GM18868 (cell line): Measurements from ENCODE around the gene TFB1M.

Source experiments
- ATAC-seq: cut with Tn5 transposase; IDR thresholded peaks from one replicate; pipeline ENCODE4 v1.9.1; 2021; ENCODE audit warnings: mild to moderate bottlenecking, moderate library complexity; ENCODE audit not compliant: unreplicated experiment

Gene TFB1M

DNA sequence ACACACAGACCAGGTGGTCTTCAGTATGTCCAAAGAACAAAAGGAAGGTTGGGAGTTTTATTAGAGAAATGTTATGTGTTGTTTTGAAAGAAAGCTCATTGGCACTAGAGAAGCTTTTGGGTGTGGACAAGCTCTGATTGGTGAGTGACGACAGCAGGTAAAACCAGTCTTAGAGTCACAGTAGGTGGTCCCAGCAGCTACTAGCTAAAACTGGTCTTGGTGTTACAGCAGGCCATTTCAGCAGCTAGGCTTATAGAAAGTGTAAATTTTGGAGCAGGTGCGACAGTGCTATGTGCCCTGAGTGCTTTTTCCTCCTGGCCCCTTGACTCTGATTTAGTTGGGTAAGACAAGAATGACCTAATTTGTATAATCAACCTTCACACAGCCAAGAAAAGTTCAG, 46.9 kb downstream of the TFB1M start:
- ATAC-seq: no peak

DNA sequence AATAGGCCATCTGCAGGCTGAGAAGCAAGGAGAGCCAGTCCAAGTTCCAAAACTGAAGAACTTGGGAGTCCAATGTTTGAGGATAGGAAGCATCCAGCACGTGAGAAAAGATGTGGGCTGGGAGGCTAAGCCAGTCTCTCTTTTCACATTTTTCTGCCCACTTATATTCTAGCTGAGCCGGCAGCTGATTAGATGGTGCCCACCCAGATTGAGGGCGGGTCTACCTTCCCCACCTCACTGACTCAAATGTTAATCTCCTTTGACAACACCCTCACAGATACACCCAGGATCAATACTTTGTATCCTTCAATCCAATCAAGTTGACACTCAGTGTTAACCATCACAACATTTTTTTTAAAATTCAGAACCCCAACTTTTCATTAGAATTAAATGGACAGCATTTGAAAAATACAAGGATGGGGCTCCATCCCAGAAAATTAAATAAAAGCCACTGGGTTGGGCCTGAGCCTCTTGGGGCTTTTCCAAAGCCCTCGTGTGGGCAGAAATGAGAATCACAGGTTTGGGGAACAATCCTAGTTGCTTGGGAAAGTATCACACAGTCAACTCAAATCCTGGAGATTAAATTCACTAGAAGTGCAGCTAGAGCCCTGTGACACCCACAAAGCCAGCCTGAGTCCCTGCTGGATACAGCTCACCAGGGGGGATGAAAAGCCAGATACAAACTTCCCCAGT, 48.3 kb downstream of the TFB1M start:
- no peak for ATAC-seq

DNA sequence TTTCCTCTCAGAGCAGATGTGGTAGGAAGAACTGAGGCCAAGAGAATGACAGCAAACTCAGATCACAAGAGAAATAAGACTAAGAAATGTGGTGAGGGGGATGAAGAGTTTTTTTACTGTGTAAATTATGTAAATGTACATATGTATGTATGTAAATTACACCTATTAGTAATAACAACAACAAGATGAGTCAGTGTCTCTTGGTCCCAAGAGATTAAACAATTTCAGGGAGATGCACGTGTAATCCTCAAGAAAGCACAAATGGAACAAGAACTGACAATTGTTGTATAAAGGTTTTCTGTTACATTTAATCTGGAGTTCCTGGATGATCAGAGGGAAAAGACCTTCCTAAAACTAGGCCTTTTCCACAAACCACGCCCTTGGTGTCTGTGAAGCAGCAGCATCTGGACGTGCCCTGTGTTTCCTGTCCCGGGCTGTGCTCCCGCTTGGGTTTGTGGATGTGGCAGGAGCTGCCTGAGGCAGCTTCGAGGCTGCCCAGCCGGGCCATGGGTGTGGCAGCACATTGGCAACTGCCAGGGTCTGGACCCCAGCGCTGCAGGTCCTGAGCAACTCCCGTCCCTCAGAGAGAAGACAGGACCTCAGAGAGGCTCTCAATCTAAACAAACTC, 49.5 kb downstream of the TFB1M start:
- ATAC-seq: no peak

DNA sequence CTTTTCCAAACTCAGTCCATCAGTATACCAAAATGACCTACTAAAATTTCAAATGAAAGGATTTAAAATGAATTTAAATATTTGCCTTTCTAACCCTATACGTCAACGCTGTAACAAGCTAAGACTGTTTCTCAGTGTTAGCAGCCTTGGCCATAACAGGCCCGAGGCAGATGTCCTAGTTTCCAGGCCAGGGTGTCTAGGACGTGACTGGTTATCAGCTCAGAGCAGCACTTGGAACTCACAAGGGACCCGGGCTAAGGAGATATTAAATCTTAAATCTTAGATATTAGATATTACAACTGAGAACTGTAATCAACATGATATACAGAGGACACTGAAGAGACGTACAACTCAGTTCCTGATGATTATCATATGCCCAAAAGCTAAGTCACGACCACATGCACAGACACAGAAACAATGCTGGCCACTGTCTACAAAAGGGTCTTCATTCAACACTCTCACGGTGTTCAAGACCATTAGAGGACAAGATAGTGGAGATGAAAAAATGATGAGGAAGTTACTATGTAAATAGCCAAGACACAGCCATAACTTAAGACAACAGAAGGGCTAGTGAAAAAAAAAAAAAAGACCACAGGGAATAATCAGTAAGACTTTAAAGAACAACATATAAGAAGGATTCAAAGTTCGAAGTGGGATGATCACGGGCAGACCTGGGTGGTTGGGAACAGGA, 50.8 kb downstream of the TFB1M start, which contains the start of gene CLDN20:
CLDN20 (plus strand) TSS at position 641 of the 691 bp plus-strand sequence. CDS start 11,707 bp downstream, outside the sequence.
- no peak for ATAC-seq

DNA sequence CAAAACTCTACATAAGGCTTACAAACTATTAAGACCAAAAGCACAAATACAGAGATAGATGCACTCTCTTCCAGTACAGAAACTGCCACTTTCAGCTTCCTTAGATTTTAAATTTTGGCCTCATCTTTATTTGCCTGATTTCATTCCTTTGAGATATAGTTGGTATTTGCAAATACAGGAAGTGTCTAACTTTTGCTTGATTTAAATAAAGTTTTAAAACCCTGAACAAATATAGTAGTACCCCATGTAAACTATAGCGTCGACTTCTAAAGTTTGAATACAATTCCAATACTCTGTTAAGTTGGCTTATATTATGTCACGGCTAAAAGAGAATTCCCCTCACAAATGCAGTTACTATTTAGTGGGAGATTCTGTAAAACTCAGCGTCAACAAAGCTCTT, 51.6 kb downstream of the TFB1M start:
- ATAC-seq: no peak

DNA sequence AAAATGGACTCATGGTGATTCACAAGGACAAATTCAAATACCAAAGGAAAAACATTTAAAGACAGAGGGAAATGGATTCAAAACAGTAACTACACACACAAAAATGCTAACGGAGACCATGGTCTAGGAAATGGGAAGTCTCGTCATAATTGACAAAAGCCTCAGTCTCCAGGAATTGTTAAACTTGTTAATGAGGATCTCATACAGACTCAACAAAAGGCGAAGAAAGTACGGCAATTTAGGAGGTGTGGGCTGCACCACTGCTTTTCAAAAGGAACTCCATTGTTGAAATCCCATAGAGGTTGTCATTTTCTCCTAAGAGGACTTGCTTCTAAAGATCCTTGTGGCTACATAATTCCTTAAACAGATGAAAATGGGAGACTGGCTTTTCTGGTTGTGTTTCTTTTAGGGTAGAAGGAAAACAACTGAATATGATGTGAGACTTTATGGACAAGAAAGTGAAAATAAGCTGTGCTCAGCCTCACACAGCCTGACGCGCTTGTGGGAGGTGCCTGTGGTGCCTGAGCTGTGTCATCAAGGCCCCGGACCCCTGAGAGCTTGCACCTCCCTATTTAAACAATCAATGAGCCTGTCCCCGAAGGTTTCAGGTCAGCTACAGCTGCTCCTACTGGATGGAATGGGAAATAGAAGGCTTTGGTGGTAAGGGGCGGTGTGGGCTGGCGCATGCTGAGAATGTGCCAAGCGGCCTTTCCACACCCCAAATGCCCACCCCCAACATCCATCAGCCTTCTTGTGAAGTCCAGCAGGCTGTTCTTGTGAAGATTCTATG, 53.0 kb downstream of the TFB1M start:
- ATAC-seq: peak; percentile 40

DNA sequence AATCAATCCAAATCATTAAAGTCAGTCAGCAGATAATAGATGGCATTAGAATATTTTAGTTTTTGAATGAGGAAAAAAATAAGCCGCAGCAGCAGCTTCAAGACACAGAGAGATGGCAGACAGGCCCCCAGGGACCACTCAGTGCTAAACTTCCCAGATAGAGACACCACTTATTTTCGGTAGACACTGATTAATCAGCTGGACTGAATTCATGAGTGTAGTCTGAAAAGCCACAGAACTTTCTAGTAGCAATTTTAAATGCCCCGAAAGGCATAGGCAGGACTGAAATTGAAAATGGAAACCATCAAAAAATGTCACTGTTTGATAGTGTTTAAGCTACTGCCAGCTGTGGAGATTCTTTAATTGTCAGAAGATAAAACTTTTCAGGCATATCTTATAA, 53.6 kb downstream of the TFB1M start:
- peak; percentile 60 for ATAC-seq

DNA sequence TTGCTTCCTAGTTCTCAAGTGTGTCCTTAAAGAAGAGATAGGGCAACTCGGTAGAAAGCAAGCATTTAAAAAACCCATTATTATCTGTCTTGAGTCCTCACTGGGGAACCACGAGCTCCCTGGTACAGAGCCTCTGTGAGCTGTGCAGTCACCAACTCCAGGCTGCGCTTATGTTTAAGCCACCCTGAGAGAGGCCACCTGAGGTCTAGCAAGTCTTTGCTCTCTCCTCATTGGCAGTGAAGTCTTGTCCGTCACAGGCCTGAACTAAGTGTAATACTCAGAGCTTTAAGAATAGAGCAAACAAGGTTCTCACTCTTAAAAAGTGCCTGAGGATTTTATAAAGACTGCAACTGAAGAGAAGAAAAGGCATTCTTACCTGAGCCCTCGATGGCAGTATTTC, 54.4 kb downstream of the TFB1M start:
- no peak for ATAC-seq

DNA sequence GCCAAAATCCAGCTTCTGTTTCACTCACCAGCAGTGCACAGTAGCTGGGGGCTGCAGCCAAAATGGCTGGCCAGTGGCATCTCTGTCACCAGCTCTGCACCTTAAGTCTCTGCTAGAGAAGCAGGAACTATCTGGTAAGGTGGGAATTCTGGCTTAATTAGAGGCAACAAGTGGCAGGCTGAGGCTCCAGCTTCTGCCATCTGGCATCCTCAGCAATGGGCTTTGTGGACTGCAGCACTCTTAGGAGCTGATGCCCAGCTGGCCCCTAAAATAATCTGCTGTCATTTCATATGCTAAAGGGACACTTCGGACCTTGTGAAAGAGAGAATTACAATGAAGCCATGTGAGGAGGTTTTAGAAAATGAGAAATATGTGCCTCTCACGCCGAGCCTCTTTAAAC, 55.1 kb downstream of the TFB1M start:
- no peak for ATAC-seq

DNA sequence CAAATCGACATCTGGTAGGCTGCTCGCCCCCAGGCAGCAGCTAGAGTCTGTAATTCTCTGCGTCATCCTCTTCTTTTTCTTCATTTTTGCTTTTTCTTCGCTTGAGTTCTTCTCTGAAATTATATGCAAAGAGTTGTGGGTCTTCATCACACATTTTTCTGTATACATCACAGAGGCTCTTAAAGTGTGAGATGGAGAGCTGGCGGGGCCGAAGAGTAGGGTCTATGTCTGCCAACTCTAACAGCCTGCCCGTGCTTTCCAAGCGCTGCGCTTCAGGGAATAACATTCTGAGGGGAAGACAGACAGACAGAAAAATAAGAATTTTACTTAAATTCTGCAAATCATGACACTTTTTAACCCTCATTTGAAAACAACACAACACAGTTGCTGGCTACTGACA, 56.5 kb downstream of the TFB1M start:
- no peak for ATAC-seq

DNA sequence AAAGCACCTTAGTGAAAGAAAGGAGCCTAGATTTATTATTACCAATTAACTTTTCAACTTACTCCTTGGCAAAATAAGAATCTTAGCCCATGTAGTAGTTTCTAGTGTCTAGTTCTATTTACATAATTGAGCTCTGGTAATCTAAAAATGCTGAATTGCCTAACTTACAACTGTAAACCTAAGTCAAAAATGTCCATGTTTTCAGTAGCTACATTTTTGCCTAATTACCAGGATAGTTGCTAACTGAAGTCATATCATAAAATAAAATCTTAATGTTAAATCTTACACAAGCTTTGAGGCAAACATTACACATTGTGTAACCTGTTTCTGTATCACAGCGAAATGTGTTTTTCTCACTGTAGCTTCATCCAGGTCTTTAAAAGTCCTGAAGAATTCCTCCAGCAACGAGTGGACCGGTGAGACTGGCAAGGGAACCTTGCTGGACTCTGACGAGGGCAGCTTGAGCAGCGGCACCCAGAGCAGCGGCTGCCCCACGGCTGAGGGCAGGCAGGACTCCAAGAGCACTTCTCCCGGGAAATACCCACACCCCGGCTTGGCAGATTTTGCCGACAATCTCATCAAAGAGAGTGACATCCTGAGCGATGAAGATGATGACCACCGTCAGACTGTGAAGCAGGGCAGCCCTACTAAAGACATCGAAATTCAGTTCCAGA, 58.0 kb downstream of the TFB1M start:
- no peak for ATAC-seq

DNA sequence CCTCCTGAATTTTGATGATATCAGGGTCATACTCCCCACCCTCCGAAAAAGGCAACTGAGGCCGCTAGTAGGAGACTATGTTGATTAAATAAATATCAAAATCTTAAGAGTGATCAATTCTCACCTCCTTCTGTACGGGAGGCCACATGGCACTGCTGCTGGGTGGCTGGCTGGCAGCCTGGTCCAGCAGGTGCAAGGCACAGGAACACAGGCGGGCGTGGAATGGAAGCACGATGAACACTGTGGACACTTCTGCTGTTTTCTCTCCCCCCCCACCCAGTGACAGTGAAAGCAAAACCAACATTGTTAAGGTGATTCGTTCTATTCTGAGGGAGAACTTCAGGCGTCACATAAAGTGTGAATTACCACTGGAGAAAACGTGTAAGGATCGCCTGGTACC, 60.1 kb downstream of the TFB1M start:
- no peak for ATAC-seq

DNA sequence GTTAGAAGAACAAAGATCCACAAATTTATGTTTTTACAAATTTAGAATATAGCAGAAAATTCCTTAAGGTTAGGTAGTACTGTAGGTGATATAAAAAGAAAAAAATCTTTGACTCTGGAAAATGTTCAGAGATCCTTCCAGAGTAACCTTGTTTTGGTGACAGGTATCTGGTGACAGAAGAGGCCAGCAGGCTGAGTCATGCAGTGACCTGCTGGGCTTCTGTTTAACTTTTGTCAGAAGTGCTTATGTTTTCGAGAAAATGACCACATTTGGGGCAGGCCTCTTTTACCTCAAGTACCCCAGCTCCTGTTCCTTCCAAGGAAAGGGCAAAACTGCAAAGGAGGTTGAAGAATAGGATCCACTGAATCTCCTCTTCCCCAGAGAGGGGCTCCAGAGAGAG, 60.9 kb downstream of the TFB1M start:
- no peak for ATAC-seq

DNA sequence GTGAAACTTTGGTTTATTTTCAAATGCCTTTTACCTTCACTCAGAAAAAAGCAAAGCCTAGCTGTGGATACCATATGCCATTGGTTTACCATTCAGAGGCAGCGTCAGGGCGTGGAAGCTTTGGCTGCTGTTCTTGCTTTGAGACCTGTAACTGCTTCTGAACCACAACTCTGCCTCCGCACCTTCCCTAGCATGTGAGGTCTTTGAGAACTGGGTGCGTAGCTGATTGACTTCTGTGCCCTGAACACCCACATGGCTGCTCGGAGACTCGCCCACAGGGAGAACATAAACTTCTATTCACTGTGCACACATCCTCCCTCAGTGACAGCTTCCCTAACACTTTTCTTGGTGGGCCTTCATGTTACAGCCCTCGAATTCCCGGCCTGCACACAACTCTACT, 61.7 kb downstream of the TFB1M start:
- no peak for ATAC-seq

DNA sequence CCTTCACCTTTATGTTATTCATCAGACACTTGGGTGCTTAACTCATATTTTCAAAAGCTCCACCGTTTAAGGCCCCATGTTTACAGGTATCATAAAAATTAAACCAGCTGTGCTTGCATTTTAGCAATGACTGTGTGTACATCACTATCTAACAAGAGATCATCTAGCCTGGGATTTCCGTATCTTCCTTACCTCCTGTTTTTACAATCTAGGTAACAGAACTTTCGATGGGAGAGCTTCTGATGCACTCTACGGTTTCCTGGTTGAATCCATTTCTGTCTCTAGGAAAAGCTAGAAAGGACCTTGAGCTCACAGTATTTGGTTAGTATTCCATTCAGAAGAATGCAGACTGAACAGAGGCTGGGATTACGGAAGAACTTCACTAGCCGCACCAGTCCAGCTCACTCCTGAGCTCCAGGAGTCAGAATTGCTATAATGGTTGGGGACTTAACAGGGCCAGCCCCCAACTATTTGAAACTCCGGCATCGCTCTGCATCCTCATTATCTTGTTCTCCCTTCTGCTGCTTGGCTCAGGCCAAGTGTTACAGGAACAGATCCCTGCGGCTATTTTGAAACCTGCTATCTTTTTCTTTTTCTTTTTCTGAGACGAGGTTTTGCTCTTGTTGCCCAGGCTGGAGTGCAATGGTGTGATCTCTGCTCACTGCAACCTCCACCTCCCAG, 63.4 kb downstream of the TFB1M start:
- ATAC-seq: no peak

DNA sequence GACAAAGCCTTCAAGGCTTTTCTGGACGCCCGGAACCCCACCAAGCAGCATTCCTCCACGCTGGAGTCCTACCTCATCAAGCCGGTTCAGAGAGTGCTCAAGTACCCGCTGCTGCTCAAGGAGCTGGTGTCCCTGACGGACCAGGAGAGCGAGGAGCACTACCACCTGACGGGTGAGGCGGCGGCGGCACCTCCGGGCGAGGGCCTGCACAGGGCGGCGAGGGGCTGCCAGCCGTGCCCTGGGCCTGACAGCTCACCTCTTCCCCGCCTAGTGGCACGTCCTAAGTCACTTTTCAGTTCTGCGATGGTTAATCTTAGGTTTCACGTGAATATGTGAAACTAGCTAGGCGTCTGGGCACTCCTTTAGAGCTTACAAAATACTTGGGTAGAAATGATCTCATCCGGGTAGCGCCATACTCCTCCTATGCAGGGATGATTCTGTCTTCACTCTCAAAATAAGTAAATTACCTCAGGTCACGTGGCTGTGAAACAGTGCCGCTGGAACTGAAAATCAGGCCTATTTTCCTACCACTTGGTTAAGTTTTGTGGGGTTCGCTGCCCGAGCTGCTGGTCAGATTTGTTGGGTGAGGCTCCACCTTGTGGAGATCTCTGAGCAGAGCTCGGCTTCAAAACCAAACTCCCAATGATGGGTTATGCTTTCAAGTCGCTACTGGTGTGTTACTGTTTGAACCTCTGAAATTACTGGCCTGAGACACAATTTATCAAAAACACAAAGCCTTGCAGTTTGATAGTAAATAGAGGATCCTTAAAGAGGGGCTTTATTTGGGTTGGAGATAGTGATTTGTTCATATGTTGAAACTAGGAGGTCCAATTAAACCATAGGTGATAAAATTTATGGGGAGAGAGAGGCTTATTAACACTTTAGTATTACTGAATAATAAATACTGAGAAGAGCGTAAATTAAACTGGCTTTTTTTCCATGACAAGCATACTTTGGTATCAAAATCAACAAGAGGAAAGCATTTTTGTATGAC, 66.0 kb downstream of the TFB1M start:
- peak; percentile 78 for ATAC-seq

DNA sequence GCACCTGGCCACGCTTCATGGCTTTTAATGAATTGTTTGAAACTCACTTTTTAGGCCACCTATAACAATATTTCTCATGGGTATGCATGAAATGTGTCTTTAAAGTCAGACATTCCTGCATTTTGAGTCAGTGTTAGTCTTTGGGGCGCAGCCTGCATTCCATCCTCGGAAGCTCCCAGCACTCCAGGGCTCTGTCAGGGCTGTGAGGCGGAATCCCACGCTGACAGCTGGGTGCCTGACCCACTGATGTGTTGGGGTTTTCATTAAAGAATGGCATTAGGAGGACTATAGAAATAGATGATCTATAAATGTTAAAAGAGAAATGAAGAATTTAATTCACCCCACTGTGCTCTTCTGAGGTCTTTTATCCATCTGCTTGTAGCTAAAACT, 66.7 kb downstream of the TFB1M start:
- no peak for ATAC-seq

DNA sequence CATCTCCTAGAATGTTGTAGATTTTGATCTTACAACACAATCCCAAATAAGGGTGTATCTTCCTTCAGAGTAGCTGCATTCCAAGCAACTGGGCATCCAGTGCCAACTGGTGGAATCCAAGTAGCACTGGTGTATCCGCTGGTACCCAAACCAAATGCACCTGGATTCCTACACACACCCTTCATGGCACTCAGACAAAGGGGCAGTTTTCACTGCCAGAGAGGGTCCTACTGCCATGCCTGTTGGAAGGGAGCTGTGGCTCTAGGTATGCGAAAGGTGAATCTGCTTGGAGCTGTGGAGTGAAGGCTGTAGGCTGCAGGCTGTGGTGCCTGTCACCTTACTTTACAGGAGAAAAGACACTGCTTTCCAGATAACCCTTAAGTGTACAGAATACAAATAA, 67.5 kb downstream of the TFB1M start:
- no peak for ATAC-seq

DNA sequence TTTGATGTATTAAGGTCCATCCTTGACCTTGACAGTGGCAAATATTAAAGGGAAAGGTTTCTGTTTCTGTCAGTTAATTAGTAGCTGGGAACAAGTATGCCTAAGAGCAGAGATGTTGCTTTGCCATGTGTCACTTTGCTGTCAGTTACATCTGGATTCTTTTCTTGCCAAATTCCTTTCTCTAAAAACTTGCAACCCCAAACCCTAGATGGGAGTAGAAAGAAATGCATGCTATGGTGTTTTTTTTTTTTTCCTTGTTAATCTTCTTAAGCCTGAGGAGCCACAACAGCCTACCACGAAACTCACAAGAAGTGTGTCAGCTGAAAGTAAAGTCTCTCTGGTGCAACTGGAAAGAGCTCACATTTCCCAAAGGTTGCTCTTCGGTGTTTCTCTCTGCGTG, 68.5 kb downstream of the TFB1M start:
- ATAC-seq: no peak
